ENCODE data around the gene EFNB1.

DNA sequence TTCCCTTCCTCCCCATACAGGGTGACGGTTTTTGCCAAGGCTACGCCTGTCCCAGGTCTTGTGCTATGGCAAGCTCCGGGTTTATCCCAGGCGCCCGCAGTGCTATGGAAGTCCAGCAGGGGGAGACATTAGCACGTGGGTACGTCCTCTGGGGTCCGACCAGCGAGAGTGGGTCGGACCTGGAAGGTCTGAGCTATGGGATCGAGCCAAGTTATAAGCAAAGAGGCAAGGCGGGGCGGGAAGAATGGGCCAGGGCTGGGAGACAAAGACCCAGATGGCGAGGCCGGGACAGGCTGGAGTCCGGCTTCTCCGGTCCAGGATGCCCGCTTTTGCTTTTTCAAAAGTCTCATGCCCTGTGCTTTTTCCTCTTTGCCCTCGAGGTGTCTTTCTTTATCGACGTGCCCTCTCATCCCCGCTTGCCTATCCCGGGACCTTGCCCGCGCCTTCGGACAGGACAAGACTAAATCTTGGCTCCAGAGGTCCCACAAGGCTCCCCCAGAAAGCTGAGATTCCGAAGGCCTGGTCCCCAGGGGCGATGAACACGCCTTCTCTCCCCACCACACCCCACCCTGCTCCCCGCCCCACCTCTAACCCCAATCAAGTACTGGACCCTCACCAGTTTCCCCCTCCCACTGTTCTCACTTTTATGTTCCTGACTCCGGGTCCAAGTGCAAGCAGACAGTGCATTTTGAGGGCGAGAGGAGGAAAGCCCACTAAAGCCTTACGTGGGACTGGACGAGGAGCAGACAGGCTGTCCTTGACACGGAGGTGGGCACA is 785 bp upstream of the EFNB1 start:
- TF ChIP-seq, protein P1, sequence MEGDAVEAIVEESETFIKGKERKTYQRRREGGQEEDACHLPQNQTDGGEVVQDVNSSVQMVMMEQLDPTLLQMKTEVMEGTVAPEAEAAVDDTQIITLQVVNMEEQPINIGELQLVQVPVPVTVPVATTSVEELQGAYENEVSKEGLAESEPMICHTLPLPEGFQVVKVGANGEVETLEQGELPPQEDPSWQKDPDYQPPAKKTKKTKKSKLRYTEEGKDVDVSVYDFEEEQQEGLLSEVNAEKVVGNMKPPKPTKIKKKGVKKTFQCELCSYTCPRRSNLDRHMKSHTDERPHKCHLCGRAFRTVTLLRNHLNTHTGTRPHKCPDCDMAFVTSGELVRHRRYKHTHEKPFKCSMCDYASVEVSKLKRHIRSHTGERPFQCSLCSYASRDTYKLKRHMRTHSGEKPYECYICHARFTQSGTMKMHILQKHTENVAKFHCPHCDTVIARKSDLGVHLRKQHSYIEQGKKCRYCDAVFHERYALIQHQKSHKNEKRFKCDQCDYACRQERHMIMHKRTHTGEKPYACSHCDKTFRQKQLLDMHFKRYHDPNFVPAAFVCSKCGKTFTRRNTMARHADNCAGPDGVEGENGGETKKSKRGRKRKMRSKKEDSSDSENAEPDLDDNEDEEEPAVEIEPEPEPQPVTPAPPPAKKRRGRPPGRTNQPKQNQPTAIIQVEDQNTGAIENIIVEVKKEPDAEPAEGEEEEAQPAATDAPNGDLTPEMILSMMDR (IDR thresholded peaks at IDR 0.05) = peak; percentile 76
- no peak for TF ChIP-seq EZH2 (IDR thresholded peaks at IDR 0.05; ENCODE audit: borderline replicate concordance, insufficient read depth, low read depth, low read length, poor library complexity, severe bottlenecking)
